Effector memory CD8-positive, alpha-beta T cell (primary cell): ENCODE data around the gene MED12L.
"Not testable (repeated sequence)": the region's sequence is repeated elsewhere in the genome, so short reads cannot be mapped to it uniquely, and the experiment has no call there.

ENCODE experiments used
- ATAC-seq: fragments of 150-1000 bp; cut with Tn5 transposase; replicated peaks from 2 replicates; pipeline ENCODE4 v1.10.0; 2021; ENCODE audit warnings: mild to moderate bottlenecking, moderate library complexity
- DNase-seq, 3 experiments: peaks; one replicate each; pipeline ENCODE4 v3.0.0; 2021
- H3K27ac Mint-ChIP-seq, 2 donors: one replicate each; pipeline ENCODE4 v1.8.0; 2022; ENCODE audit warnings: mild to moderate bottlenecking in 2 of 2, mixed read lengths in 2 of 2, moderate library complexity in 2 of 2
- H3K27me3 Mint-ChIP-seq, 2 donors: one replicate each; pipeline ENCODE4 v1.8.0; 2022; ENCODE audit warnings: mixed read lengths in 2 of 2
- H3K36me3 Mint-ChIP-seq: one replicate; pipeline ENCODE4 v1.8.0; 2022; ENCODE audit warnings: mild to moderate bottlenecking, moderate library complexity, mixed read lengths; ENCODE audit not compliant: insufficient read depth
- H3K4me1 Mint-ChIP-seq, 2 donors: one replicate each; pipeline ENCODE4 v1.8.0; 2022; ENCODE audit warnings: low read depth in 2 of 2, mixed read lengths in 2 of 2
- H3K4me3 Mint-ChIP-seq, 2 donors: one replicate each; pipeline ENCODE4 v1.8.0; 2022; ENCODE audit warnings: mild to moderate bottlenecking in 2 of 2, mixed read lengths in 2 of 2, moderate library complexity in 2 of 2
- H3K9me3 Mint-ChIP-seq, 2 donors: one replicate each; pipeline ENCODE4 v1.8.0; 2022; ENCODE audit warnings: mixed read lengths in 2 of 2

The MED12L gene

GRCh38 chr3:151382671-151383070 is 297.2 kb downstream of the MED12L start:
- Mint-ChIP-seq H3K27ac (no peak overlapping the region), H3K4me3 (no peak overlapping the region), H3K27me3 (peaks cover 0 to 4% of the 10 kb centered on the region in 2 donors), H3K36me3 (no peaks in the 10 kb centered on the region), H3K9me3 (no peaks in the 10 kb centered on the region), H3K4me1 (no peaks in the 10 kb centered on the region)
- no peak for DNase-seq
- no peak for ATAC-seq

- DNase-seq, result no peak
- ATAC-seq, result no peak
- Mint-ChIP-seq H3K9me3 (no peaks in the 10 kb centered on the region), H3K27ac (no peak overlapping the region), H3K27me3 (no peaks in the 10 kb centered on the region), H3K4me1 (no peaks in the 10 kb centered on the region), H3K36me3 (no peaks in the 10 kb centered on the region), H3K4me3 (no peak overlapping the region)
Observed at GRCh38 chr3:151383111-151383510, 297.6 kb downstream of the MED12L start.

- DNase-seq (no peak), ATAC-seq (no peak)
- no peaks in the 10 kb centered on the region for H3K4me1 Mint-ChIP-seq
- H3K27ac Mint-ChIP-seq, result no peak overlapping the region
- H3K27me3 Mint-ChIP-seq, result peaks cover 1 to 2% of the 10 kb centered on the region in 2 donors
- peak overlapping the region in 1 of 2 donors; percentile 8 for H3K4me3 Mint-ChIP-seq
- no peaks in the 10 kb centered on the region for H3K36me3 Mint-ChIP-seq
- H3K9me3 Mint-ChIP-seq, result no peaks in the 10 kb centered on the region
Observed at GRCh38 chr3:151383956-151384355, 298.5 kb downstream of the MED12L start.

- Mint-ChIP-seq H3K9me3 (no peaks in the 10 kb centered on the region), H3K27ac (no peak within 1 kb of the TSS), H3K36me3 (no peaks in the 10 kb centered on the region), H3K27me3 (peaks cover 9 to 10% of the 10 kb centered on the region in 2 donors), H3K4me1 (no peaks in the 10 kb centered on the region), H3K4me3 (peak within 1 kb of the TSS in 1 of 2 donors; percentile 8)
- ATAC-seq (no peak), DNase-seq (no peak)
Observed at GRCh38 chr3:151384741-151385174, 299.3 kb downstream of the MED12L start, which contains the start of gene P2RY12. P2RY12 (minus strand) TSS chr3:151384753; CDS start chr3:151338845, 45,908 bp downstream.

- H3K27ac Mint-ChIP-seq, result no peak overlapping the region
Observed at GRCh38 chr3:151386056-151386455, 300.6 kb downstream of the MED12L start.

GRCh38 chr3:151387432-151387831 is 302.0 kb downstream of the MED12L start:
- Mint-ChIP-seq H3K27ac (peak overlapping the region in 1 of 2 donors; percentile 22), H3K4me3 (no peak overlapping the region), H3K9me3 (no peaks in the 10 kb centered on the region), H3K27me3 (peaks cover 12 to 18% of the 10 kb centered on the region in 2 donors), H3K4me1 (no peaks in the 10 kb centered on the region), H3K36me3 (no peaks in the 10 kb centered on the region)
- ATAC-seq, result no peak
- DNase-seq, result no peak

More at GRCh38 chr3:151386056-151386455, 300.6 kb downstream of the MED12L start:
- Mint-ChIP-seq H3K9me3 (no peaks in the 10 kb centered on the region), H3K27me3 (peaks cover 12% of the 10 kb centered on the region in 2 donors), H3K36me3 (no peaks in the 10 kb centered on the region), H3K4me3 (no peak overlapping the region), H3K4me1 (no peaks in the 10 kb centered on the region)
- no peak for ATAC-seq
- no peak for DNase-seq

- DNase-seq (no peak), ATAC-seq (no peak)
- no peak overlapping the region for H3K4me3 Mint-ChIP-seq
- peaks cover 12 to 21% of the 10 kb centered on the region in 2 donors for H3K27me3 Mint-ChIP-seq
- no peaks in the 10 kb centered on the region for H3K9me3 Mint-ChIP-seq
- H3K27ac Mint-ChIP-seq, result peak overlapping the region in 1 of 2 donors; percentile 22
- no peaks in the 10 kb centered on the region for H3K36me3 Mint-ChIP-seq
- no peaks in the 10 kb centered on the region for H3K4me1 Mint-ChIP-seq
Observed at GRCh38 chr3:151387842-151388241, 302.4 kb downstream of the MED12L start.

GRCh38 chr3:151391720-151392119 is 306.3 kb downstream of the MED12L start:
- Mint-ChIP-seq H3K4me1 (no peaks in the 10 kb centered on the region), H3K9me3 (no peaks in the 10 kb centered on the region), H3K27ac (no peak overlapping the region), H3K27me3 (peaks cover 12 to 25% of the 10 kb centered on the region in 2 donors), H3K4me3 (no peak overlapping the region), H3K36me3 (no peaks in the 10 kb centered on the region)
- DNase-seq, result no peak
- no peak for ATAC-seq

GRCh38 chr3:151392191-151392590 is 306.7 kb downstream of the MED12L start:
- not testable (repeated sequence) for H3K9me3 Mint-ChIP-seq, DNase-seq, ATAC-seq, H3K36me3 Mint-ChIP-seq, H3K4me3 Mint-ChIP-seq, H3K27ac Mint-ChIP-seq, H3K4me1 Mint-ChIP-seq
- H3K27me3 Mint-ChIP-seq, result peaks cover 12 to 25% of the 10 kb centered on the region in 2 donors

- Mint-ChIP-seq H3K36me3 (no peaks in the 10 kb centered on the region), H3K27me3 (peaks cover 12 to 25% of the 10 kb centered on the region in 2 donors), H3K9me3 (no peaks in the 10 kb centered on the region), H3K27ac (no peak overlapping the region), H3K4me1 (no peaks in the 10 kb centered on the region), H3K4me3 (no peak overlapping the region)
- ATAC-seq (no peak), DNase-seq (no peak)
Observed at GRCh38 chr3:151393146-151393830, 307.8 kb downstream of the MED12L start.

GRCh38 chr3:151393941-151394340 is 308.5 kb downstream of the MED12L start:
- DNase-seq (no peak), ATAC-seq (no peak)
- H3K4me3 Mint-ChIP-seq, result no peak overlapping the region
- no peaks in the 10 kb centered on the region for H3K9me3 Mint-ChIP-seq
- H3K36me3 Mint-ChIP-seq, result no peaks in the 10 kb centered on the region
- H3K27me3 Mint-ChIP-seq, result peaks cover 10 to 24% of the 10 kb centered on the region in 2 donors
- H3K27ac Mint-ChIP-seq, result no peak overlapping the region
- H3K4me1 Mint-ChIP-seq, result no peaks in the 10 kb centered on the region

- ATAC-seq, result no peak
- no peaks in the 10 kb centered on the region for H3K4me1 Mint-ChIP-seq
- no peak overlapping the region for H3K4me3 Mint-ChIP-seq
- no peak for DNase-seq
- no peak overlapping the region for H3K27ac Mint-ChIP-seq
- no peaks in the 10 kb centered on the region for H3K9me3 Mint-ChIP-seq
- peaks cover 4 to 18% of the 10 kb centered on the region in 2 donors for H3K27me3 Mint-ChIP-seq
- H3K36me3 Mint-ChIP-seq, result no peaks in the 10 kb centered on the region
Observed at GRCh38 chr3:151394611-151395010, 309.1 kb downstream of the MED12L start.

GRCh38 chr3:151395806-151396205 is 310.3 kb downstream of the MED12L start:
- Mint-ChIP-seq H3K27me3 (peaks cover 0 to 19% of the 10 kb centered on the region in 2 donors), H3K27ac (no peak overlapping the region), H3K36me3 (no peaks in the 10 kb centered on the region), H3K9me3 (no peaks in the 10 kb centered on the region), H3K4me1 (no peaks in the 10 kb centered on the region), H3K4me3 (no peak overlapping the region)
- ATAC-seq (no peak), DNase-seq (no peak)

- no peaks in the 10 kb centered on the region for H3K4me1 Mint-ChIP-seq
- DNase-seq, result no peak
- no peak overlapping the region for H3K27ac Mint-ChIP-seq
- H3K9me3 Mint-ChIP-seq, result no peaks in the 10 kb centered on the region
- H3K27me3 Mint-ChIP-seq, result peaks cover 0 to 23% of the 10 kb centered on the region in 2 donors
- no peaks in the 10 kb centered on the region for H3K36me3 Mint-ChIP-seq
- no peak for ATAC-seq
- H3K4me3 Mint-ChIP-seq, result no peak overlapping the region
Observed at GRCh38 chr3:151398895-151399294, 313.4 kb downstream of the MED12L start.
